Ovary (tissue), 9 donors: ENCODE data around the gene YEATS2. TPM values are rescaled to one million over a fixed set of nuclear protein-coding genes. Genes with fewer than 3 reads are reported as not detected.

Experiments used
- DNase-seq, 5 donors: peaks; one replicate each; pipeline ENCODE4 v3.0.0-alpha.2; 2019 to 2020
- H3K27ac ChIP-seq, 2 donors: fragments of 200-600 bp; one replicate each; pipeline versions ENCODE4 v1.5.1 to v1.8.0; 2019 to 2022
- H3K27me3 ChIP-seq: fragments of 200-600 bp; one replicate; pipeline ENCODE4 v1.8.0; 2022
- H3K36me3 ChIP-seq: fragments of 200-600 bp; sonication (generic); one replicate; pipeline ENCODE4 v1.5.1; 2019
- H3K4me1 ChIP-seq: one replicate; pipeline ENCODE4 v1.8.1; 2013; ENCODE audit warnings: mild to moderate bottlenecking, moderate library complexity; ENCODE audit not compliant: insufficient read depth
- H3K4me3 ChIP-seq: fragments of 200-600 bp; sonication (generic); one replicate; pipeline ENCODE4 v1.5.1; 2017
- H3K9me3 ChIP-seq, 2 donors: fragments of 200-600 bp in 1 of 2; sonication (generic) in 1 of 2; one replicate each; pipeline versions ENCODE4 v1.5.1 to v1.8.1; 2013 to 2019; ENCODE audit warnings: mild to moderate bottlenecking in 1 of 2, moderate library complexity in 1 of 2
- EP300 ChIP-seq: sonication (generic); formaldehyde crosslinking; IDR thresholded peaks from one replicate; pipeline ENCODE4 v1.6.1; 2017; ENCODE audit warnings: antibody characterized with exemption
- POLR2A ChIP-seq: fragments of 450-650 bp; IDR thresholded peaks from one replicate; pipeline ENCODE4 v1.6.1; 2017; ENCODE audit warnings: antibody characterized with exemption, mild to moderate bottlenecking, moderate library complexity
- WGBS, 3 donors: extraction: QIAGEN DNeasy Blood & Tissue Kit in 1 of 3; methylation state at CpG; one replicate each; pipeline versions ENCODE4 v1.1.5 to v1.1.7; 2013 to 2017; 5-methylcytosine and 5-hydroxymethylcytosine counted together
- intact Hi-C, 4 donors: fragments of 100-400 bp; cut with DNase I; formaldehyde crosslinking; loops; one replicate each; pipeline versions ENCODE4 v1.11.0 to v1.15.1; 2022 to 2023
- polyA plus RNA-seq, 2 donors: library from polyadenylated mRNA; stranded (reverse); fragments of 200-250 nt in 1 of 2; fragments of 350-450 nt in 1 of 2; fragmentation: Illumina TruSeq in 1 of 2; extraction: RNeasy Lipid Tissue Mini Kit (QIAGEN cat#74804) in 1 of 2; gene quantifications; one replicate each; pipeline ENCODE4 v1.2.3, GENCODE V29; 2013 to 2014
- total RNA-seq, 7 donors: library from RNA; depleted of rRNA in 2 of 7; stranded (reverse); fragments of >200 nt in 2 of 7; fragmentation: NEBNext Ultra II Directional in 3 of 7; extraction: Animal tissue kit (Norgen Biotek cat#: 25700) in 3 of 7; gene quantifications; one replicate each; pipeline versions ENCODE4 v1.1.0 to v1.2.4, GENCODE V29; 2016 to 2023
- TF ChIP-seq, protein P1 (sequence below), 3 donors: fragments of 450-650 bp in 2 of 3; fragments of 200-600 bp in 1 of 3; IDR thresholded peaks; one replicate each; pipeline versions ENCODE4 v1.5.1 to v1.8.0; 2016 to 2022; ENCODE audit warnings: antibody characterized with exemption in 3 of 3, mild to moderate bottlenecking in 1 of 3
- donor health status: DM: no; HTN: no; CAD: no; lungs with moderate emphysema.
- donor health status: DM: no; HTN: no; CAD: no.
- donor health status: Bipolar disorder and iron deficiency.
- donor health status: DM: yes; HTN: yes; CAD: no.
- donor health status: DM: no; HTN: no; CAD: no.
- donor health status: DM: yes; HTN: yes; CAD: no.

Gene YEATS2
- total and polyA plus RNA-seq, 9 donors = 11.3 to 35.5 (median 26.0) TPM

DNA sequence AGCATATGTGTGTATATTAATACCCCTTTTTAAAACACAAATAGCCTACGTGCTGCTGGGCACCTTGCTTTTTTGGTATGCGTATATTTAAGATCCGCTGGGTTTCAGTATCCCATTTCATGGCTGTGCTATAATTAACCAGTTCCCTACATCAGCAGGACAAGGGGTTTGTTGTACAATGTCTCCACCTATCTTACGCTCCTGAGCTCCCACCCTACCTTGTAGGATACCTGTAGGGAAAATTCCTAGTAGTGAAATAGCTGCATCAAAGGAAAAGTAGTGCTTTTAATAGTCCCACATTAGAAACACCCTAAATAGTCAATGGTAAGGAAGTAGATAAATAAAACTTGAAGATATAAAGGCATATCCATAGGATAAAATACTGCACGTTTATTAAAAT, 126.4 kb downstream of the YEATS2 start:
- H3K27ac ChIP-seq = no peak overlapping the region
- H3K9me3 ChIP-seq = no peaks in the 10 kb centered on the region
- no peaks in the 10 kb centered on the region for H3K36me3 ChIP-seq
- DNase-seq = no peak
- no peak overlapping the region for H3K4me3 ChIP-seq
- TF ChIP-seq, protein P1, sequence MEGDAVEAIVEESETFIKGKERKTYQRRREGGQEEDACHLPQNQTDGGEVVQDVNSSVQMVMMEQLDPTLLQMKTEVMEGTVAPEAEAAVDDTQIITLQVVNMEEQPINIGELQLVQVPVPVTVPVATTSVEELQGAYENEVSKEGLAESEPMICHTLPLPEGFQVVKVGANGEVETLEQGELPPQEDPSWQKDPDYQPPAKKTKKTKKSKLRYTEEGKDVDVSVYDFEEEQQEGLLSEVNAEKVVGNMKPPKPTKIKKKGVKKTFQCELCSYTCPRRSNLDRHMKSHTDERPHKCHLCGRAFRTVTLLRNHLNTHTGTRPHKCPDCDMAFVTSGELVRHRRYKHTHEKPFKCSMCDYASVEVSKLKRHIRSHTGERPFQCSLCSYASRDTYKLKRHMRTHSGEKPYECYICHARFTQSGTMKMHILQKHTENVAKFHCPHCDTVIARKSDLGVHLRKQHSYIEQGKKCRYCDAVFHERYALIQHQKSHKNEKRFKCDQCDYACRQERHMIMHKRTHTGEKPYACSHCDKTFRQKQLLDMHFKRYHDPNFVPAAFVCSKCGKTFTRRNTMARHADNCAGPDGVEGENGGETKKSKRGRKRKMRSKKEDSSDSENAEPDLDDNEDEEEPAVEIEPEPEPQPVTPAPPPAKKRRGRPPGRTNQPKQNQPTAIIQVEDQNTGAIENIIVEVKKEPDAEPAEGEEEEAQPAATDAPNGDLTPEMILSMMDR (IDR thresholded peaks at IDR 0.05) = no peak
- TF ChIP-seq EP300 = no peak
- no peak for TF ChIP-seq POLR2A
- intact Hi-C loops = no loop called here
- peaks cover 5% of the 10 kb centered on the region for H3K4me1 ChIP-seq
- WGBS, 3 donors = 84 to 87% (median 86%) methylated on average over 5 of the region's 5 CpGs
- no peaks in the 10 kb centered on the region for H3K27me3 ChIP-seq

DNA sequence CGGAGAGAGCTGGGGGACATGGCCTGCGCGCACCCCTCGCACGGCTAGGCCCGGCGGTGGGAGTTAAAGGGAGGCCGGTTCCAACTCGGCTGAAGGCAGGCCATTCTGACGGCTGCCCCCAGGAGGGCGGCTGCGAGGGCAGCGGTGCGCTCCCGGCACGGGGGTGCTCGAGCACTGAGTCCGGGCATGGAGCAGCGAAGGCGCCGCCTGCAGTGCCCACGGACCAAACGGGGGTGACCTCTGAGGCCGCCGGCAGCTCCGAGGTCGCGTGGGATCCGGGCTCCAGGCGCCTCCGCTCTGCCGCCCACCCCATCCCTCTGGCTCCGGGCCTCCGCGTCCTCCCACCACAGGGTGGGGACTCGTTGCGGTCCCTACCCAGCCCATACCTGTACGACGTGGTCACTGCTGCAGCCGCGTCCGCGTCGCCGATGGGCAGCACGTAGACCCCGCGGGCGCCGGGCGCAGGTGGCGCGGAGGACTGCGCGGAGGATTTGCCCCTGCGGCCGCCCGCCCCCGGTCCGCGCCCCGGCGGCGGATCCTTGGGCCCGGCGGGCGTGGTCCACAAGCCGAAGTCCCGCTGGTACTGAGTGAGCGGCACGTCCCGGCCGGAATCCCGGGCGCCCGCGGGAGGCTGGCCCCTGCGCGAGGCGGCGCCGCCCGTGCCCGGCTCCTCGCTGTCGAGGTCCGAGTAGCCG, 127.3 kb downstream of the YEATS2 start:
- no peak for DNase-seq
- H3K36me3 ChIP-seq = no peaks in the 10 kb centered on the region
- H3K4me3 ChIP-seq = peak overlapping the region; percentile 44
- H3K4me1 ChIP-seq = peaks cover 5% of the 10 kb centered on the region
- H3K9me3 ChIP-seq = no peaks in the 10 kb centered on the region
- no peaks in the 10 kb centered on the region for H3K27me3 ChIP-seq
- intact Hi-C loops = no loop called here
- H3K27ac ChIP-seq = no peak overlapping the region
- TF ChIP-seq POLR2A = no peak
- no peak for TF ChIP-seq EP300
- TF ChIP-seq, protein P1 (IDR thresholded peaks at IDR 0.05) = no peak
- 1 to 2% (median 1%) methylated on average over 20 to 88 of the region's 88 CpGs for WGBS, 3 donors

DNA sequence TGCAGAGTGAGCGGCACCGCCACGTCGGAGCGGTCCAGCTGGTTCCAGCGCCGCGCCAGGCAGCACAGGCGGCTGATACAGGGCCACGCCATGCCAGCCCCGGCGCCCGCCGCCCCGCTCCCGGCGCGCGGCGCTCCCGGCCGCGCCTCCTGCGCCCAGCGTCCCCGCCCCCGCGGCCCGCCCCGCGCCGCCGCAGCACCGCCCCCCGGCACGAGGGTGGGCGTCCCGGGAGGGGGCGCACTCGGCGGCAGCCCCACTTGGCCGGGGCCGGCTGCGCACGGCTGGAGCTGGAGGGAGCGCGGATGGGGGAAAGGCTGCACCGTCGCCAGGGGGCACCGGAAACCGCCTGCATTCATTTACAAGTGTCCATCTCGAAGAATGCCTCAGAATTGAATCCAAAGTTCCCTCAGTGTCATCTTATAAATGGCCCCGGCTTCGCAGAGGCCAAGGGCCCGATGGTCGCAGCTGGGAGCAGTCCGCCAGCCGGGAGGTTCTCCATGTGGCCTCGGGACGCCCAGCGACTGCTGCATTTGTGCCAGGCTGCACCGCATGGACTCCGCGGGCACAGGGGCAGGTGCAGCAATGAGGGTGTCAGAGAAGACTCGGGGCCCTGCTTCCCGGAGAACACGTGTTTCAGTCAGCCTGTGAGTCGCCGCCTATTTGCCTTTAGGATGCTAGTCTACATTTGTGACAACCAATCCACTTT, 128.0 kb downstream of the YEATS2 start, which contains the start of gene MAP6D1:
TSS of gene MAP6D1 (minus strand) at position 122 of the 706 bp plus-strand sequence. CDS start at position 92, 30 bp downstream.
- no peak within 1 kb of the TSS for H3K27ac ChIP-seq
- intact Hi-C loops = no loop called here
- TF ChIP-seq EP300 = no peak
- TF ChIP-seq, protein P1 (IDR thresholded peaks at IDR 0.05) = no peak
- no peak for TF ChIP-seq POLR2A
- peak in 2 of 5 donors; percentile 54 to 58 for DNase-seq
- H3K36me3 ChIP-seq = no peaks in the 10 kb centered on the region
- peaks cover 5% of the 10 kb centered on the region for H3K4me1 ChIP-seq
- no peaks in the 10 kb centered on the region for H3K27me3 ChIP-seq
- H3K9me3 ChIP-seq = no peaks in the 10 kb centered on the region
- peak within 1 kb of the TSS; percentile 44 for H3K4me3 ChIP-seq
- WGBS, 3 donors = 1 to 5% (median 3%) methylated on average over 14 to 69 of the region's 69 CpGs

DNA sequence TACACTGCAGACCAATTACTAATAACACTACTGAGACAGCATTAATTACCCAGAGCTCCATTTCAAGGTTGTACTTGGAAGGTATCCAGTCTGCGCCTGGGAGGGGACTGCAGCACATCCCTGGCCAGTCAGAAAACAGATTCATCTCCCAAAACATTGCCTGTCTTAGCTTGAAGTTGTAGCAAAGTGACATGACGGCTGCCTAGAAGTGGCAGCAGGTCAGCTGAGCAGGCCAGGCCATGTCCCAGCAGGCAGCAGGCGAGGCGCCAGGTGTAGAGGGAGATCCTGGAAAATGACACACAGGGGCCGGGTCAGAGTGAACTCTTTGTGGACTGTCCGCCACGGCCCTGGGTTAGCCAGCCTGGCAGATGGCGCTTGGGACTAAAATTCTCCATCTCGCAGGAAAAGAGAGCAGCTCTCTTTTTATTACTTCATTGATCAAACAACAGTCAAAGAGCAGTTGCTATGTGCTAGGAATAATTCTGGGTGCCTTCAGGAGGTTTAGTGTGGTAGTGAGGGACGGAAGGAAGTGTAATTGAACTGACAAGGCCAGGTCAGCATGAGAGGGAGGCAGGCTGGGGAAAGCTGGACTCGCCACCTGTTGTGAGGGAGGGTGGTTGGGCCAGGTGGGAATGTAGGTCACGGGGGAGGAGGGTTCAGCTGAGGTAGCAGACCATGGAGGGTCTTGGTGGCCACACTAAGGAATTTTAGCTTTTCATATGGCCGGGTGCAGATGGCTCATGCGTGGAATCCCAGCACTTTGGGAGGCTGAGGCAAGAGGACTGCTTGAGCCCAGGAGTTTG, 129.1 kb downstream of the YEATS2 start:
- H3K9me3 ChIP-seq = no peaks in the 10 kb centered on the region
- WGBS, 3 donors = 70 to 84% (median 80%) methylated on average over 14 of the region's 14 CpGs
- no peak overlapping the region for H3K27ac ChIP-seq
- intact Hi-C loops = no loop called here
- no peak for DNase-seq
- TF ChIP-seq, protein P1 (IDR thresholded peaks at IDR 0.05) = no peak
- TF ChIP-seq EP300 (no peak), POLR2A (no peak)
- H3K4me1 ChIP-seq = peaks cover 5% of the 10 kb centered on the region
- no peaks in the 10 kb centered on the region for H3K36me3 ChIP-seq
- H3K27me3 ChIP-seq = no peaks in the 10 kb centered on the region
- no peak overlapping the region for H3K4me3 ChIP-seq
